Gastrocnemius medialis (tissue), 4 donors: ENCODE data around the gene UPK2. TPM values are rescaled to one million over a fixed set of nuclear protein-coding genes. Genes with fewer than 3 reads are reported as not detected.

Experiments
- ATAC-seq, 2 donors: fragments of 150-250 bp; one replicate each; pipeline ENCODE4 v1.9.1; 2016
- DNase-seq, 2 donors: peaks; one replicate each; pipeline ENCODE4 v3.0.0-alpha.2; 2019
- H3K27ac ChIP-seq, 4 donors: fragments of 200-600 bp; sonication (generic); 1 replicate in 1 of 4; 2 replicates in 3 of 4; pipeline ENCODE4 v1.5.1; 2016 to 2018; ENCODE audit warnings: mild to moderate bottlenecking in 2 of 4, moderate library complexity in 1 of 4
- H3K27me3 ChIP-seq, 3 donors: fragments of 200-600 bp; sonication (generic) in 2 of 3; 1 replicate in 1 of 3; 2 replicates in 2 of 3; pipeline versions ENCODE4 v1.5.1 to v1.6.0; 2016 to 2019; ENCODE audit warnings: mild to moderate bottlenecking in 1 of 3, moderate library complexity in 1 of 3
- H3K36me3 ChIP-seq, 2 donors: fragments of 200-600 bp; sonication (generic) in 1 of 2; one replicate each; pipeline ENCODE4 v1.5.1; 2017 to 2018
- H3K4me1 ChIP-seq, 2 donors: fragments of 200-600 bp; sonication (generic) in 1 of 2; one replicate each; pipeline ENCODE4 v1.5.1; 2016 to 2017; ENCODE audit warnings: mild to moderate bottlenecking in 2 of 2
- H3K4me3 ChIP-seq, 4 donors: fragments of 200-600 bp; sonication (generic) in 3 of 4; 1 replicate in 1 of 4; 2 replicates in 3 of 4; pipeline ENCODE4 v1.5.1; 2016 to 2019; ENCODE audit warnings: mild to moderate bottlenecking in 2 of 4
- H3K9me3 ChIP-seq, 3 donors: fragments of 200-600 bp; sonication (generic) in 2 of 3; 1 replicate in 1 of 3; 2 replicates in 2 of 3; pipeline ENCODE4 v1.5.1; 2016 to 2019
- CTCF ChIP-seq, 5 experiments: fragments of 450-650 bp in 3 of 5; fragments of 200-600 bp in 2 of 5; sonication (generic) in 2 of 5; IDR thresholded peaks in 4 of 5; conservative IDR thresholded peaks in 1 of 5; 1 replicate in 4 of 5; 2 replicates in 1 of 5; pipeline ENCODE4 v1.5.1; 2016 to 2019; ENCODE audit warnings: antibody characterized with exemption in 5 of 5, mild to moderate bottlenecking in 3 of 5, moderate library complexity in 3 of 5
- POLR2A ChIP-seq, 2 donors: fragments of 450-650 bp; IDR thresholded peaks; one replicate each; pipeline ENCODE4 v1.6.1; 2017; ENCODE audit warnings: antibody characterized with exemption in 2 of 2, mild to moderate bottlenecking in 2 of 2, moderate library complexity in 2 of 2
- in situ Hi-C, 4 donors: fragments of 200-750 bp; cut with MboI; loops; one replicate each; pipeline versions ENCODE4 v1.15.0 to v1.8.0; 2017; ENCODE audit warnings: low sequenced_read_pairs in 4 of 4
- intact Hi-C: fragments of 100-400 bp; cut with DNase I; formaldehyde crosslinking; loops from one replicate; pipeline ENCODE4 v1.15.1; 2023; ENCODE audit warnings: low total_unique reads
- total RNA-seq, 4 donors: library from RNA; depleted of rRNA; stranded (reverse); fragments of >200 nt; gene quantifications; one replicate each; pipeline versions ENCODE4 v1.1.0 to v1.2.3, GENCODE V29; 2016

Gene UPK2
- total RNA-seq, 4 donors from 2014 or later: not detected

- ATAC-seq (peak; percentile 67 to 71), DNase-seq (peak; percentile 98)
- in situ Hi-C loops (loop anchor here in 1 of 4 donors (25.0 kb wide), 1 partner anchor 141 kb away; the partner anchor contains the start of gene DDX6), intact Hi-C loops (loop anchor here (1.0 to 5.0 kb wide), 4 partner anchors 21 to 238 kb away; partner anchors contain the start of genes RPS25 and TRAPPC4)
- H3K27me3 ChIP-seq: no peaks in the 10 kb centered on the region
- peak; percentile 60 to 73 for TF ChIP-seq POLR2A (IDR thresholded peaks at IDR 0.05)
- peak; percentile 95 to 98 (median 97) for TF ChIP-seq CTCF (IDR thresholded peaks at IDR 0.05 in 4 of 5, conservative IDR thresholded peaks at IDR 0.05 in 1 of 5)
- H3K9me3 ChIP-seq: no peaks in the 10 kb centered on the region
- no peaks in the 10 kb centered on the region for H3K36me3 ChIP-seq
- H3K27ac ChIP-seq: peak overlapping the region; percentile 89 to 100 (median 96)
- H3K4me3 ChIP-seq: peak overlapping the region; percentile 60 to 100 (median 82)
- peaks cover 34 to 55% of the 10 kb centered on the region in 2 donors for H3K4me1 ChIP-seq
Measured at GRCh38 chr11:118928101-118928869, 27.8 kb upstream of the UPK2 start.

- Histone ChIP-seq H3K27me3 (no peaks in the 10 kb centered on the region), H3K9me3 (no peaks in the 10 kb centered on the region), H3K4me3 (peak overlapping the region; percentile 60 to 100 (median 82)), H3K4me1 (peaks cover 39 to 54% of the 10 kb centered on the region in 2 donors), H3K36me3 (no peaks in the 10 kb centered on the region), H3K27ac (peak overlapping the region; percentile 89 to 100 (median 96))
- peak; percentile 31 to 34 for ATAC-seq
- intact Hi-C loops: loop anchor here (1.0 to 5.0 kb wide), 5 partner anchors 22 to 239 kb away; partner anchors contain the start of genes RPS25 and TRAPPC4
- TF ChIP-seq CTCF (IDR thresholded peaks at IDR 0.05 in 4 of 5, conservative IDR thresholded peaks at IDR 0.05 in 1 of 5) (no peak), POLR2A (IDR thresholded peaks at IDR 0.05) (no peak)
- in situ Hi-C loops: loop anchor here in 1 of 4 donors (25.0 kb wide), 1 partner anchor 142 kb away; the partner anchor contains the start of gene DDX6
- DNase-seq: peak; percentile 44 to 51
Measured at GRCh38 chr11:118928870-118929500, 27.1 kb upstream of the UPK2 start.

- DNase-seq (peak; percentile 65 to 82), ATAC-seq (peak in 1 of 2 donors; percentile 26)
- peaks cover 42 to 52% of the 10 kb centered on the region in 2 donors for H3K4me1 ChIP-seq
- no peaks in the 10 kb centered on the region for H3K36me3 ChIP-seq
- no peaks in the 10 kb centered on the region for H3K27me3 ChIP-seq
- peak overlapping the region; percentile 89 to 100 (median 96) for H3K27ac ChIP-seq
- H3K4me3 ChIP-seq: peak overlapping the region; percentile 60 to 100 (median 82)
- in situ Hi-C loops (loop anchor here in 2 of 4 donors (10.0 to 25.0 kb wide), 3 partner anchors 142 to 235 kb away; partner anchors contain the start of gene DDX6 (in 1 of the 2)), intact Hi-C loops (loop anchor here (1.0 to 5.0 kb wide), 6 partner anchors 27 to 165 kb away; partner anchors contain the start of genes RPS25, TRAPPC4 and UPK2)
- TF ChIP-seq POLR2A (IDR thresholded peaks at IDR 0.05) (no peak), CTCF (IDR thresholded peaks at IDR 0.05 in 4 of 5, conservative IDR thresholded peaks at IDR 0.05 in 1 of 5) (no peak)
- H3K9me3 ChIP-seq: no peaks in the 10 kb centered on the region
Measured at GRCh38 chr11:118929501-118930093, 26.5 kb upstream of the UPK2 start.

- in situ Hi-C loops (loop anchor here in 2 of 4 donors (10.0 to 25.0 kb wide), 3 partner anchors 143 to 235 kb away; partner anchors contain the start of gene DDX6 (in 1 of the 2)), intact Hi-C loops (loop anchor here (1.0 to 5.0 kb wide), 3 partner anchors 26 to 61 kb away; partner anchors contain the start of gene UPK2)
- H3K27me3 ChIP-seq: no peaks in the 10 kb centered on the region
- peak; percentile 70 to 89 for DNase-seq
- peak; percentile 16 to 29 for ATAC-seq
- H3K9me3 ChIP-seq: no peaks in the 10 kb centered on the region
- H3K36me3 ChIP-seq: no peaks in the 10 kb centered on the region
- H3K4me3 ChIP-seq: peak overlapping the region; percentile 60 to 100 (median 82)
- peaks cover 42 to 52% of the 10 kb centered on the region in 2 donors for H3K4me1 ChIP-seq
- TF ChIP-seq CTCF (IDR thresholded peaks at IDR 0.05 in 4 of 5, conservative IDR thresholded peaks at IDR 0.05 in 1 of 5): peak; percentile 92 to 99 (median 96)
- TF ChIP-seq POLR2A (IDR thresholded peaks at IDR 0.05): no peak
- H3K27ac ChIP-seq: peak overlapping the region; percentile 89 to 100 (median 96)
Measured at GRCh38 chr11:118930094-118930712, 25.9 kb upstream of the UPK2 start.
